Forelimb muscle (tissue), 1 donor: ENCODE measurements around the gene PACRG. TPM values are rescaled to one million over a fixed set of nuclear protein-coding genes. Genes with fewer than 3 reads are reported as not detected.

ENCODE experiments used
- DNase-seq: peaks from one replicate; pipeline ENCODE4 v3.0.0-alpha.2; 2013; ENCODE audit warnings: low read depth
- polyA plus RNA-seq: library from polyadenylated mRNA; unstranded; fragments of 120-200 nt; gene quantifications from one replicate; pipeline ENCODE4 v1.2.1, GENCODE V29; 2013; ENCODE audit not compliant: insufficient read length

Gene PACRG
- polyA plus RNA-seq, 1 donor: 2.1 TPM

GRCh38 chr6:163176097-163176496, 448.3 kb downstream of the PACRG start:
- DNase-seq: no peak

- DNase-seq: no peak
These were observed 449.2 kb downstream of the PACRG start for GRCh38 chr6:163177007-163177406.

DNA sequence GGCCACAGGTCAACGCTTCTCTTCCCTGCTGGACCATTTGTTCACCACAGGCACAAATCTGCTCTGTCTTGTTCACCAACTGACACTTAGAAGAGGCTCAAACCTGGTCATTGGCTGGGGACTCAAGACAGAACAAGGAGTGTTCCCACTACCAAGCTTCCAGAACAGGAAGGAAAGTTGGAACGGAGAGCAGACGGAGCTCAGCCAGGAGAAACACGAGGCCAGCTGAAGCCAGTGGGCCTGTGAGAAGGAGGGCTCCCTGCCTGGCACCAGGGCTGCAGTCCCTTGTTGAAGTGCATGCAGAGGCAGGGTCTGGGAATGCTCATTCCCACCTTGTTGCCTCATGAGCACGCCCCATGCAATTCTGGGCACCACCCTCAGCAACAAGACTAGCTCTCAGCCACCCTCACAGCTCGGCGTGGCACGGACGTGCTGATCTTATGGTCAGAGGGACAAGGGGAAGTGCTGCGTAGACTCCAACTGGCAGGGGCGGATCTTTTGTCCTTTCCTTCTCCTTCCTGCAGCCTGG, 450.2 kb downstream of the PACRG start:
- no peak for DNase-seq

DNA sequence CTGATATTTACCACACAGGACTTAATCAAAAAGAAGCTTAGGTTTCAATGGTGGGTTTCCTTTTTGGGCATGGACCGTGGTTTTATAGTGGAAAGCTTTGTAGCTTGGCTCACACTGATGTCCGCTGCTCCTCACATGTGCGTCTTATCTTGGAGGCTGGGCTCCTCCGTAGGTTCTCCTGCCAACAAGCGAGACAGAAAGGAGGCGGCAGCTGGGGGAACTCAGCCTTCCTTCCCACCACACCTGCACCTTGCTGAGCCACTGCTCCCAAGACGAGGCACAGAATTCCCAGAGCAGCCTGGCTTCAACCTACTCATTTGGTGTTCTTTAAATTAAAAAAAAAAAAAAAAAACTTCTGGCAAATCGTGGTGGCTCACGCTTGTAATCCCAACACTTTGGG, 451.3 kb downstream of the PACRG start:
- DNase-seq: no peak

DNA sequence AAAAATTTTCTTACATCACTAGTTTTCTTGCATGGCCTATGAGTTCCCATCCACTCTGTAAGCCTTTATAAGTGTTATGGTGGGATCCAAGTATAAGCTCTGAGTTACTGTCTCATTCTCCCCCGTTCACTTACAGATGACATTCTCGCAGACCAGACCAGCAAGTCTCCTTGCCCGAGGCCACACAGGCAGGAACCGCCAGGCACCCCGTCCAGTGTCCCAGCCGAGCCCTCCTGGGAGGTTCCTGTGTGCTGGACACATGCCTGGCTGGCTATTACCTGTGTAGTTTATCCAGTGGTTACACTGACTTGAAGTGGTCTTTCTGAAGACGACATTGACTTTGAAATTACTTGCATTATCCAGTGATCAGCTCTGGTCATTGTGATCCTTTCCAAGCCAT, 451.9 kb downstream of the PACRG start:
- DNase-seq: no peak

- peak; percentile 17 for DNase-seq
These were observed 453.2 kb downstream of the PACRG start for GRCh38 chr6:163180874-163181541.

DNA sequence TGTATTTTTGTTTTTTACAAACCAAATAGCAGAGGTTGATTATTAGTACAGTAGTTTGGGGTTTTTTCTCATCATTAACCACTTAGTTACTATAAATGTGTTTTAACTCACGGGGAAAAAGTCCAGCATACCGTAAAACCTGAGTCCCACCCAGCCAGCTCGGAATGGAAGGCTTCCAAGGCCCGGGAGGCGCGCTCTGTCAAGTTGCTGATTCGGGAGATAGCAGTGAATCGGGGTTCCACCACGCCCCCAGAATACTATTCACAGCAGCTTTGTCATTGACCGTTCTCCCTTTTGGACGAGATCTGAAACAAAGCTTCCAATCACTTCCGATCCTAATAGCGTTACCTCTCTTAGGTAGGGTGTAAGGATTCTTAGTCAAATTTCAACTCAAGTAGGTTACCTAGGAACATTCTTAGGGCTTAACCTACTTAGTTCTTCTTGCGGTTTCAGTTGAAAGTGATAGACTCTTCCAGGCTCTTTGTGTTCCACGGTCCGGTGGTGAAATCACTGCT, 453.9 kb downstream of the PACRG start:
- no peak for DNase-seq

DNA sequence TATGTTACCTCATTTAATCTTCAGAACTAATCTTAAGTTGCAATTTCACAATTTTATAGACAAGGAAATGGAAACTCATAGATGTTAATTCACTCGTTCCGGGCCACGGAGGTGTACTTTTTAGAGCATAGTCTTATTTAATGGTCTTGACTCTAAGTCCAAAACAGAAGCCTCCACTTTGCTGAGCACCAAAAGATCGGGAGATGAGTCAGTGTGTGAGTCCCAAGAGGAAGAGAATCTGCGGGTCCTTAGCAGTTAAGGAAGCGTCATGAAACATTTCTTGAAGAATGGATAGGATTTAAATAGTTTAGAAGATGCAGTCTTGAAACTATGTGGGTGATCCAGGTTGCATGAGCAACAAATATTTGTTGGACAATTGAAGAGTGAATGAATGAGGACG, 454.9 kb downstream of the PACRG start:
- DNase-seq: no peak

DNA sequence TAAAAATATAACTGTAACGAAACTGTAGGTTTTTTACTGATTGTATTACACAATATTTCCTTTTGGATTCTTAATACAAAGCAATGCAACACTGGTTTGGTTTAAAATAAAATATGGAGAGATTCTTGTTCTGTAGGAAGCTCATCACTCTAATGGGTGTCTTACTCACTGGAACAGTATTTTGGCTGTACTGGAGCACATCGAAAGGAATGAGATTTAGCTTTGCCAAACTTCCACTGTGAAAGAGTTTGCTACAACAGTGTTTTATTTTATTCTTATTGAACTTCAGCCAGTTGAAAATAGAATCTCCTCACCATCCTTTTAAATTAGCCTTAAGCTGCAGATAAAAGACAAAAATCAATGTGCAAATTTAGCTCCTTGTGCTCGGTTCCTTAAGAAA, 456.0 kb downstream of the PACRG start:
- peak; percentile 19 for DNase-seq

DNA sequence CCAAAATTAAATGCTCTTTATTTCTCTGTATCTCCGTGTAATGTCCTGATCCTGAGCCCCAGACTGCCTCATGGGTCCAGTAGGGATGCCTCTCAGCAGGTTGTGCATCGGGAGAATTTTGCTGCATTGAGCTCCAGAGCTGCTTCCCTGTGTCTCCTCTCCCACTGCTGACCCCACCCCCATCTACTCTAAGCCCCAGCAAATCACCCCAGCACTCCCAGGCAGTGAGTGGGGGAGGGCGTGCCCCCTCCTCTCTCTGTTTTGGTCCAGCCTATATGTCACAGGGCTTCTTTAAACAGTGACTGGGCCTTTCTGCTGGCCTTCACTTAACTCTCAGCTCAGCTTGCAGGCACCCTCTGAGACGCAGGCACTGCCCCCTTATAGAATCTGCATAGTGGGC, 458.0 kb downstream of the PACRG start:
- DNase-seq: no peak

GRCh38 chr6:163186527-163186926, 458.8 kb downstream of the PACRG start:
- DNase-seq: no peak

DNA sequence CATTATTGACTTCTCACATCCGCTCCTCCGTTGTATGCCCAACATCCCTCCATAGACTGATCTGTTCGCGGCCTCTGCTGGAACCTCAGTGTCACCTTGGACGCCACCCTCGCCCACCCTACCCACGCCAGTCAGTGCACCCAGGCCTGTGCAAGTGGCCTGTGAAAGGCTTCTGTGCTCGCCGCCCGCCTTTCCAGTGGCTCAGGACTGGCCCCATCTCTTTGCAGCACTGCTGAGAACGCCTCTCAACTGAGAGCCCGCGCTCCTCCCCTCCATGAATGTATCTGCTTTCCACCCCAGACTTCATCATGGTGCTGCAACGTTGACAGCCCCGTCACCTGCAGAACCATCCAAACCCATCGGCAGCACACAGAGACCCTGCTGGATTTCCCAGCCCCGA, 459.4 kb downstream of the PACRG start:
- DNase-seq: no peak

DNA sequence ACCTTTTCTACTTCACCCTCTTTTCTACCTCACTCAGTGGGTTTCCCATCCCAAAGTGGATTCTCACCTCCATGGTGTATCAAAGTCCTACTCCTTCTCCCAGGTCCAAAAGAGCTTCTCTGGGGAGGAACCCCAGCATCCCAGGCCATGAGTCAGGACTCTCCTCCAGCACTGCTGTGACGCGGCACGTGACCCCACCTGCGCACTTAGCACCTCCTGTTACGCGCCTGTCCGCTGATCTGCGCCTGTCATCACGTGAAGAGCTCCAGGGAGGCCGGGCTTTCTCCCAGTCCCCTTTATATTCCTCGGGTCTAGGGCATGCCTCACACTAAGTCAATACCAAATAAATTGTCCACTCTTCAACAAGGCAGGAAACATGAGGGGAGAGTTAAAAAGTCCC, 459.8 kb downstream of the PACRG start:
- no peak for DNase-seq

DNA sequence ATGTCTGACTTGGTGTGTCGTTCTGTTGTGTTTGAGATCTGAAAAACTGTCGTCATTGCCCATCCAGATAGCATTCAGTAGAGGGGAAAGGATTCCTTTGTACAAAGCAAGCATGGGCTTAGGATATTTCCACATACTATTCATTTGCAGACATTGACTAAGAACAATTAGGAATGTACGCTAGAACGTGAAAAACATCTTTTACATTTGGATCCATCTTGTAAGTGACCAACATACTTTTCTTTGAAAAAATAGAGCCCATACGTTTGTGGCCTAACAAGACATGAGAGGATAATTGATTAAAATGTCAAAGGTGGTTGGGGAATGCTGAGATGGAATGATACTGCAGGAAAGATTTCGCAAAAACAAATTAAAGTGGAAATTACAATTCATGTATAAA, 461.0 kb downstream of the PACRG start:
- no peak for DNase-seq

GRCh38 chr6:163189609-163190008, 461.8 kb downstream of the PACRG start:
- no peak for DNase-seq

DNA sequence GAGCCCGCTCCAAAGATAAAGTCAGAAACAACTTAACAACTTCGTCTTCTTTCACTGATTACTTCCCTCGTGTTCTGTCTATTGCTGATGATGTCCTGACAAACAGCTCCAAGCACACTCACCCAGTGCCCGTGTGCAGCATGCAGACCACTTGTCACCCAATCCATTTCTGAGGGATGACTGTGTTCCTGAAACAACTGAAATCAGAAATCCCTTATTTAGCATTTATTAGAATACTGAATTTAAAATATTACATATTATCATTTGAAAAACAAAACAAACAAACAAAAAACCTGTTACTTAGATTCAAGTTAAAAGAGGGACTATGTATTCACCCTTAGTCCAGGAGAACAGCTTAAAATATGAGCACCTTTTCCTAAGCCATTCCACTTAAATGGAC, 463.0 kb downstream of the PACRG start:
- no peak for DNase-seq

GRCh38 chr6:163191704-163192537, 464.1 kb downstream of the PACRG start:
- DNase-seq: peak; percentile 43

DNA sequence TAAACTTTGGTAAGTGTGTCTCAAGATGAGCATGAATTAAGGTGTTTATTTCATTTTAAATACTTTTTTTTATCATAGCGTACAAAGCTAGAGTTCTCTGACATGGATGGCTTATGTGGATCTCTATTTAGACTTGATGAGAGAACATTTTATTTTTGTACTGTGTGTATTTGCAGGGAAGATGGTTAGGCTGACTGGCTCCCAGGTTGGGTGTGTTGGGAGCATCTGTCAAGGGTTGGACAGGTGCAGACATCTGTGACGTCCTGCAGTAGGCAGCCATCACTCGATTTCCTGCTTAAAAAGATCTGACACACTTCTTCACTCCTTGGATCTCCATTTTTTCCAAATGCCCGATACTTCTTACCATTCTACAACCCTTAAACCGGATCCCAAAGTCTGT, 464.8 kb downstream of the PACRG start:
- DNase-seq: no peak

GRCh38 chr6:163193326-163193725, 465.6 kb downstream of the PACRG start:
- DNase-seq: no peak

GRCh38 chr6:163195721-163196691, 468.2 kb downstream of the PACRG start:
- DNase-seq: no peak

DNA sequence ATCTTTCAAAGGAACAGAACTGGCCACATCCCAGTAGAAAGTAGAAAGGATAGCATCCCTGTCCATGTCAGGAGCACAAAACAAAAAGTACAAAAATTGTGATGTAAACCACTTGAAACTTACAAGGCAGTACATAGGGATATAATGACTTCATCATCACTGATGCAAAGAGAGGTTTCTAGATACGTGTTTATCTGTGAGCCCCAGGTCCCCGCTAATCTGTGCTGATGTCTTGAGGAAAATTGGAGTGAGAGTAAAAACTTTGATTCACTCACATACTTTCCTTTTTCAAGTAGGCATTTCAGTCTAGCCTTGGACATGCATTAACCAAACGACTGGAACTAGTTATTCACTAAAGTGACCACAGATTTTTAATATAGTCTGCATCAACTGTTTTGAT, 470.1 kb downstream of the PACRG start:
- no peak for DNase-seq

DNA sequence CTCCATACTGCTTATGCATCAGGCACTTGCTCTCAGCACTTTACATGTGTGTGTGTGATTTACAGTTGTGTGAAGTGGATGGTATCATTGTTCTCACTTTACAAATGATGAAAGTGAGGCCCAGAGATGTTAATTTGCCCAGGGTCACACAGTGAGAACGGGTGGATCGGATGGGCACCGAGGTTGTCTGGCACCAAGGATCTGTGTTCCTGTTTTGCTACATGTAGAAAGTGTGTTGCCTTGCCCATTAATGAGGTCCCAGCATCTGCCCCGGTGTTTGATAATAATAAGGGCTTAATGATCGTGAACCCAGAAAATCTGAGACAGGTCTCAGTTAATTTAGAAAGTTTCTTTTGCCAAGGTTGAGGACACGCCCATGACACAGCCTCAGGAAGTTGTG, 470.6 kb downstream of the PACRG start:
- no peak for DNase-seq
